Natural killer cell (primary cell): Measurements from ENCODE around the gene JMJD1C. TPM values are rescaled to one million over a fixed set of nuclear protein-coding genes. Genes with fewer than 3 reads are reported as not detected.

Experiments used
- ATAC-seq, 3 donors: fragments of 150-1000 bp in 2 of 3; fragments of 200-7000 bp in 1 of 3; cut with Tn5 transposase; 1 replicate in 1 of 3; 2 replicates in 2 of 3; pipeline ENCODE4 v1.10.0; 2021; ENCODE audit warnings: mild to moderate bottlenecking in 2 of 3, moderate library complexity in 2 of 3
- DNase-seq, 2 donors: peaks; one replicate each; pipeline versions ENCODE4 v3.0.0 to v3.0.0-alpha.2; 2013 to 2021; ENCODE audit warnings: mixed read lengths in 1 of 2
- H3K27ac ChIP-seq: one replicate; pipeline ENCODE4 v1.5.1; 2013; ENCODE audit warnings: mild to moderate bottlenecking, low read length
- H3K27me3 ChIP-seq: one replicate; pipeline ENCODE4 v1.6.1; 2013; ENCODE audit warnings: low read length; ENCODE audit not compliant: control insufficient read depth, insufficient read depth
- H3K36me3 ChIP-seq: one replicate; pipeline ENCODE4 v1.6.1; 2013; ENCODE audit warnings: low read length; ENCODE audit not compliant: control insufficient read depth, insufficient read depth
- H3K4me1 ChIP-seq: one replicate; pipeline ENCODE4 v1.6.1; 2013; ENCODE audit warnings: low read length; ENCODE audit not compliant: control insufficient read depth, insufficient read depth
- H3K4me3 ChIP-seq: one replicate; pipeline ENCODE4 v1.5.1; 2013; ENCODE audit warnings: low read length
- H3K9me3 ChIP-seq: one replicate; pipeline ENCODE4 v1.6.1; 2013; ENCODE audit warnings: low read length; ENCODE audit not compliant: control insufficient read depth, insufficient read depth
- H3K27ac Mint-ChIP-seq, 2 donors: one replicate each; pipeline ENCODE4 v1.8.0; 2022; ENCODE audit warnings: mild to moderate bottlenecking in 2 of 2, mixed read lengths in 2 of 2, moderate library complexity in 1 of 2
- H3K27me3 Mint-ChIP-seq, 2 donors: one replicate each; pipeline ENCODE4 v1.8.0; 2022; ENCODE audit warnings: low read depth in 2 of 2, mixed read lengths in 2 of 2
- H3K36me3 Mint-ChIP-seq: one replicate; pipeline ENCODE4 v1.8.0; 2022; ENCODE audit warnings: mixed read lengths
- H3K4me1 Mint-ChIP-seq, 2 donors: one replicate each; pipeline ENCODE4 v1.8.0; 2022; ENCODE audit warnings: mixed read lengths in 2 of 2
- H3K4me3 Mint-ChIP-seq: one replicate; pipeline ENCODE4 v1.8.0; 2022; ENCODE audit warnings: mild to moderate bottlenecking, moderate library complexity, mixed read lengths
- H3K9me3 Mint-ChIP-seq, 2 donors: one replicate each; pipeline ENCODE4 v1.8.0; 2022; ENCODE audit warnings: mixed read lengths in 2 of 2
- WGBS: methylation state at CpG from one replicate; pipeline ENCODE4 v1.1.7; 2013; ENCODE audit warnings: missing lambda C conversion rate; ENCODE audit not compliant: insufficient coverage; 5-methylcytosine and 5-hydroxymethylcytosine counted together
- intact Hi-C: fragments of 100-400 bp; cut with micrococcal nuclease; formaldehyde crosslinking; loops from one replicate; pipeline ENCODE4 v1.14.2; 2022
- total RNA-seq, 4 donors: library from RNA; stranded (reverse); fragments of 120-200 nt in 1 of 4; gene quantifications; one replicate each; pipeline versions ENCODE4 v1.2.3 to v1.2.4, GENCODE V29; 2013 to 2022
- TF ChIP-seq, protein P1 (sequence below): fragments of 200-600 bp; IDR thresholded peaks from one replicate; pipeline ENCODE4 v1.8.0; 2022; ENCODE audit warnings: antibody characterized with exemption

JMJD1C gene
- total RNA-seq, 3 donors from 2014 or later (not counting 1 experiment from before 2014, with no cell fraction given) = 125 to 208 (median 156) TPM

DNA sequence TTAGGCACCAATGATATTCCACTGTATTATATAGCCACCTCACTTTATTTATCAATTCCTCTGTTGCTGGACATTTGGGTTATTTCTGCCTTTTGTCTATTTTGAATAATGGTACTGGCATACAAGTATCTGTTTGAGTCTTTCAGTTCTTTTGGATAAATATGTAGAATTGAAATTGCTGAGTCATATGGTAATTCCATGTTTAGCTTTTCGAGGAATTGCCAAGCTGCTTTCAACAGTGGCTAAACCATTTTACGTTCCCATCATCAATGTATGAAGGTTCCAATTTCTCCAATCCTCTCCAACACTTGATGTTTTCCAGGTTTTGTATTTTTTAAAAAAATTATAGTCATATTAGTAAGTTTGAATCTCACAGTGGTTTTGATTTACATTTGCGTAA lies 42.3 kb downstream of the JMJD1C start:
- H3K9me3 ChIP-seq = no peaks in the 10 kb centered on the region
- Mint-ChIP-seq H3K9me3 (no peaks in the 10 kb centered on the region), H3K4me1 (peaks cover 24 to 26% of the 10 kb centered on the region in 2 donors), H3K4me3 (peak overlapping the region; percentile 18), H3K27me3 (no peaks in the 10 kb centered on the region), H3K36me3 (no peaks in the 10 kb centered on the region), H3K27ac (no peak overlapping the region)
- H3K27me3 ChIP-seq = no peaks in the 10 kb centered on the region
- DNase-seq = no peak
- TF ChIP-seq, protein P1, sequence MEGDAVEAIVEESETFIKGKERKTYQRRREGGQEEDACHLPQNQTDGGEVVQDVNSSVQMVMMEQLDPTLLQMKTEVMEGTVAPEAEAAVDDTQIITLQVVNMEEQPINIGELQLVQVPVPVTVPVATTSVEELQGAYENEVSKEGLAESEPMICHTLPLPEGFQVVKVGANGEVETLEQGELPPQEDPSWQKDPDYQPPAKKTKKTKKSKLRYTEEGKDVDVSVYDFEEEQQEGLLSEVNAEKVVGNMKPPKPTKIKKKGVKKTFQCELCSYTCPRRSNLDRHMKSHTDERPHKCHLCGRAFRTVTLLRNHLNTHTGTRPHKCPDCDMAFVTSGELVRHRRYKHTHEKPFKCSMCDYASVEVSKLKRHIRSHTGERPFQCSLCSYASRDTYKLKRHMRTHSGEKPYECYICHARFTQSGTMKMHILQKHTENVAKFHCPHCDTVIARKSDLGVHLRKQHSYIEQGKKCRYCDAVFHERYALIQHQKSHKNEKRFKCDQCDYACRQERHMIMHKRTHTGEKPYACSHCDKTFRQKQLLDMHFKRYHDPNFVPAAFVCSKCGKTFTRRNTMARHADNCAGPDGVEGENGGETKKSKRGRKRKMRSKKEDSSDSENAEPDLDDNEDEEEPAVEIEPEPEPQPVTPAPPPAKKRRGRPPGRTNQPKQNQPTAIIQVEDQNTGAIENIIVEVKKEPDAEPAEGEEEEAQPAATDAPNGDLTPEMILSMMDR = no peak
- H3K4me3 ChIP-seq = no peak overlapping the region
- 88% methylated on average over 2 of the region's 3 CpGs for WGBS
- no peak for ATAC-seq
- intact Hi-C loops = no loop called here
- no peak overlapping the region for H3K27ac ChIP-seq
- H3K36me3 ChIP-seq = no peaks in the 10 kb centered on the region
- H3K4me1 ChIP-seq = peaks cover 12% of the 10 kb centered on the region

DNA sequence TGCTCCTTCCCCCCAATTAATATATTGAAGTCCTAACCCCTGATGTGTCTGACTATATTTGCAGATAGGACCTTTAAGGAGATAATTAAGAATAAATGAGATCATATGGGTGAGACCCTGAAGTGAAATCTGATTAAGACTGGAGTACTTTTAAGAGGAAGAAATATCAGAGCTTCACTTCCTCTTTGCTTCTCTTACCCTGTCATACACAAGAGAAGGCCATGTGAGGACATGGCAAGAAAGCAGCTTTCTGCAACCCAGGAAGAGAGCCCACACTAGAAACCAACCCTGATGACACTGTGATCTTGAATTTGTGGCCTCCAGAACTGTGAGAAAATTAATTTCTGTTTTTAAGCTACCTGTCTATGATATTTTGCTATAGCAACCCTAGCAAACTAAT lies 44.2 kb downstream of the JMJD1C start:
- Histone ChIP-seq H3K4me3 (no peak overlapping the region), H3K27me3 (no peaks in the 10 kb centered on the region), H3K36me3 (no peaks in the 10 kb centered on the region), H3K9me3 (no peaks in the 10 kb centered on the region), H3K4me1 (peaks cover 12% of the 10 kb centered on the region), H3K27ac (peak overlapping the region; percentile 57)
- TF ChIP-seq, protein P1 = no peak
- no peaks in the 10 kb centered on the region for H3K36me3 Mint-ChIP-seq
- no peaks in the 10 kb centered on the region for H3K27me3 Mint-ChIP-seq
- peaks cover 26 to 29% of the 10 kb centered on the region in 2 donors for H3K4me1 Mint-ChIP-seq
- peak overlapping the region; percentile 51 for H3K4me3 Mint-ChIP-seq
- H3K9me3 Mint-ChIP-seq = no peaks in the 10 kb centered on the region
- H3K27ac Mint-ChIP-seq = peak overlapping the region; percentile 85 to 93
- ATAC-seq (peak; percentile 82 to 97 (median 84)), DNase-seq (peak in 1 of 2 donors; percentile 63)
- intact Hi-C loops = no loop called here

DNA sequence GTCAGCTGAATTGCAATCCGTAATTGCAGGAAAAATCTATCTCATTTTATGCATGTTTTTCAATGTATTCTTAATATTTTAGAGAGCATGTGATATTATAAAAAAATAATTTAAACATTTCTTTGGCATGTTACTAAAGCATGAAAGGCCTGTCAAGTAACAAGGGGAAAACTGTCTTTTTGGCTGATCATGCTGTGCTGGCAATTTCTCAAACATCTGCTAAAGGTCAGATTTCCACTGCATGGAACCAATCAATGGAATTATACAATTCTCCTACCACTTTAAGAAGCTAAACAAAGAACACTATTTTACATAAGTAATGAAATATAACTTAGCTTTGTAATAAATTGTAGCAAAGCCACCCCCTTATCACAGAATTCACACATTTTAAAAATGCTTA lies 49.4 kb downstream of the JMJD1C start:
- Mint-ChIP-seq H3K4me3 (no peak overlapping the region), H3K4me1 (peaks cover 16 to 17% of the 10 kb centered on the region in 2 donors)

More for the DNA sequence above, 49.4 kb downstream of the JMJD1C start:
- no CpG with 5 or more reads among the region's 1 CpG for WGBS
- no peak overlapping the region for H3K4me3 ChIP-seq
- H3K36me3 ChIP-seq = no peaks in the 10 kb centered on the region
- TF ChIP-seq, protein P1 = no peak
- Mint-ChIP-seq H3K9me3 (no peaks in the 10 kb centered on the region), H3K27me3 (no peaks in the 10 kb centered on the region), H3K36me3 (no peaks in the 10 kb centered on the region), H3K27ac (no peak overlapping the region)
- H3K9me3 ChIP-seq = no peaks in the 10 kb centered on the region
- ATAC-seq (no peak), DNase-seq (no peak)
- H3K27ac ChIP-seq = no peak overlapping the region
- intact Hi-C loops = no loop called here
- H3K27me3 ChIP-seq = no peaks in the 10 kb centered on the region
- peaks cover 4% of the 10 kb centered on the region for H3K4me1 ChIP-seq
